Common myeloid progenitor, CD34-positive (primary cell): Measurements from ENCODE around the gene HIVEP2.

Source experiments
- CTCF ChIA-PET: fragments of 350-600 bp; sonication (Branson Sonifier 250); formaldehyde crosslinking; loops from one replicate; lab custom pipeline; 2021; ENCODE audit warnings: antibody characterized with exemption; lab: Charles Lee
- POLR2A ChIA-PET: fragments of 350-600 bp; sonication (Branson Sonifier 250); formaldehyde crosslinking; loops from one replicate; lab custom pipeline; 2021; ENCODE audit warnings: antibody characterized with exemption; lab: Charles Lee
- DNase-seq, 3 donors: peaks; one replicate each; pipeline versions ENCODE4 v3.0.0 to v3.0.0-alpha.2; 2013
- H3K27ac ChIP-seq, 2 experiments: 1 replicate in 1 of 2; 2 replicates in 1 of 2; pipeline ENCODE4 v1.7.0; 2013; ENCODE audit warnings: inconsistent platforms in 2 of 2, low read length in 2 of 2, mild to moderate bottlenecking in 2 of 2, low read depth in 1 of 2, moderate library complexity in 1 of 2; ENCODE audit not compliant: severe bottlenecking in 2 of 2, insufficient read depth in 1 of 2, poor library complexity in 1 of 2
- H3K27me3 ChIP-seq, 5 experiments: replicated peaks in 2 of 5; 1 replicate in 3 of 5; 2 replicates in 2 of 5; pipeline versions ENCODE4 v1.6.1 to v1.7.0; 2013; ENCODE audit warnings: low read length in 4 of 5, mild to moderate bottlenecking in 2 of 5, moderate library complexity in 2 of 5, inconsistent platforms in 1 of 5; ENCODE audit not compliant: insufficient read depth in 5 of 5, control insufficient read depth in 4 of 5
- H3K36me3 ChIP-seq, 4 experiments: 1 replicate in 2 of 4; 2 replicates in 2 of 4; pipeline versions ENCODE4 v1.6.1 to v1.7.0; 2013; ENCODE audit warnings: low read length in 3 of 4, control low read depth in 1 of 4, mild to moderate bottlenecking in 1 of 4; ENCODE audit not compliant: control insufficient read depth in 4 of 4, insufficient read depth in 4 of 4
- H3K4me1 ChIP-seq, 4 experiments: 1 replicate in 3 of 4; 2 replicates in 1 of 4; pipeline versions ENCODE4 v1.6.1 to v1.7.1; 2013; ENCODE audit warnings: low read length in 3 of 4, mild to moderate bottlenecking in 3 of 4, control low read depth in 1 of 4, inconsistent platforms in 1 of 4, moderate library complexity in 1 of 4; ENCODE audit not compliant: control insufficient read depth in 4 of 4, insufficient read depth in 4 of 4; ENCODE audit errors: control extremely low read depth in 1 of 4
- H3K4me3 ChIP-seq, 7 experiments: 1 replicate in 4 of 7; 2 replicates in 3 of 7; pipeline versions ENCODE4 v1.5.1 to v1.7.0; 2013; ENCODE audit warnings: mild to moderate bottlenecking in 7 of 7, low read length in 6 of 7, moderate library complexity in 6 of 7, inconsistent platforms in 2 of 7, low read depth in 2 of 7, control low read depth in 1 of 7; ENCODE audit not compliant: insufficient read depth in 4 of 7, control insufficient read depth in 1 of 7; ENCODE audit errors: extremely low read depth in 1 of 7
- H3K9me3 ChIP-seq, 5 experiments: 1 replicate in 4 of 5; 2 replicates in 1 of 5; pipeline versions ENCODE4 v1.6.1 to v1.7.1; 2013; ENCODE audit warnings: low read length in 4 of 5, mild to moderate bottlenecking in 2 of 5, inconsistent platforms in 1 of 5, low read depth in 1 of 5, moderate library complexity in 1 of 5; ENCODE audit not compliant: control insufficient read depth in 4 of 5, insufficient read depth in 2 of 5; ENCODE audit errors: control extremely low read depth in 1 of 5
- WGBS: methylation state at CpG from one replicate; pipeline ENCODE4 v1.1.5; 2013; ENCODE audit not compliant: insufficient coverage; 5-methylcytosine and 5-hydroxymethylcytosine counted together

The HIVEP2 gene

GRCh38 chr6:142820338-142821051, 124.5 kb downstream of the HIVEP2 start:
- POLR2A ChIA-PET, result interaction anchor here (0.7 to 1.8 kb wide), 2 partner anchors 26 to 127 kb away, joined by 4 to 6 read pairs; no protein-coding TSS in a partner anchor
- CTCF ChIA-PET, result interaction anchor here (0.8 to 2.0 kb wide), 6 partner anchors 13 to 127 kb away, joined by 3 to 5 read pairs (median 4); no protein-coding TSS in a partner anchor
- peak in 2 of 3 donors; percentile 32 to 57 for DNase-seq
- Histone ChIP-seq H3K27ac (peak overlapping the region in 1 of 2 experiments; percentile 62), H3K27me3 (no peaks in the 10 kb centered on the region), H3K36me3 (peaks cover 0 to 3% (median under 1%) of the 10 kb centered on the region in 4 experiments), H3K4me1 (peaks cover 17 to 20% (median 18%) of the 10 kb centered on the region in 4 experiments), H3K4me3 (peak overlapping the region in 6 of 7 experiments; percentile 48 to 91 (median 68)), H3K9me3 (no peaks in the 10 kb centered on the region)
- WGBS, result 11% methylated on average over 4 of the region's 4 CpGs

DNA sequence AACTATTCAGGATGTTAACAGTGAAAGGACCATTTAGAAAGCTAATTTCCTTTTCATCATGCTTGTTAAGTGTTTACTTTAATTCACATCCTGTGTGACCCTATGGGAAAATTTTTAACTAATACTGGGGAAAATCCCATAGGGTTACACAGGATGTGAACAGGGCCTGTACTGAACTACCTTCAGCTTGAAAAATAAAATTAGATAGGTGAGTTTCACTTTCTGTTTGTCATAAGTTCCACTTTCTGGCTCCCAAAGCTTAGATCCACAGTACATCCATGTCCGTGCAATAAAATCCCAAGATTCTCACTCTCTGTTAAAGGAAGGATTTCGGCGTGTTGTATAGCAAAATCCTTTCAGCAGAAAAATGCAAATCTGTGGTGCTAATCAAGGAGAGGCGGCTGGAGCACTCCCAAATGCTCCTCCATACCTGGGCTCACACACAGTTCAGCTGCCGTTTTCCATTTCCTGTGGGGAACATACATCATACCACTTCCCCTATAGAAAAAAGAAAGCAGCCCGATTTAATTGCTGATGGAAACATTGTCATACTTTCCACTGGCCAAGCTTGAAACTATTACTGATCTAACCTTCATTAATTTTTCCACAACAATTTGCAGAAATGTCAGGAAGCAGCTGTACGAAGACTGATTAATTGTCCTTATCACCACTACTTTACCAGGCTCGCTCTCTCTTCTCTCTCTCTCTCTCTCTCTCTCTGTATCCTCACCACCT, 125.2 kb downstream of the HIVEP2 start:
- ChIA-PET POLR2A (interaction anchor here (0.6 to 1.8 kb wide), 4 partner anchors 26 to 1245 kb away, joined by 3 to 7 read pairs (median 5); no protein-coding TSS in a partner anchor), CTCF (interaction anchor here (0.7 to 2.0 kb wide), 5 partner anchors 14 to 126 kb away, joined by 3 to 5 read pairs (median 4); no protein-coding TSS in a partner anchor)
- no peaks in the 10 kb centered on the region for H3K9me3 ChIP-seq
- DNase-seq, result peak; percentile 43 to 84 (median 73)
- no peaks in the 10 kb centered on the region for H3K27me3 ChIP-seq
- peaks cover 17 to 20% (median 18%) of the 10 kb centered on the region in 4 experiments for H3K4me1 ChIP-seq
- peak overlapping the region in 6 of 7 experiments; percentile 48 to 91 (median 68) for H3K4me3 ChIP-seq
- peak overlapping the region in 1 of 2 experiments; percentile 62 for H3K27ac ChIP-seq
- H3K36me3 ChIP-seq, result peaks cover 0 to 3% (median under 1%) of the 10 kb centered on the region in 4 experiments
- WGBS, result 2% methylated on average over 6 of the region's 8 CpGs

GRCh38 chr6:142816486-142816885, 128.5 kb downstream of the HIVEP2 start:
- Histone ChIP-seq H3K27ac (no peak overlapping the region), H3K9me3 (no peaks in the 10 kb centered on the region), H3K27me3 (no peaks in the 10 kb centered on the region), H3K36me3 (peaks cover 0 to 4% (median 2%) of the 10 kb centered on the region in 4 experiments), H3K4me3 (no peak overlapping the region), H3K4me1 (peaks cover 16 to 18% (median 16%) of the 10 kb centered on the region in 4 experiments)
- DNase-seq, result no peak
- ChIA-PET CTCF (interaction anchor here (1.1 kb wide), 1 partner anchor 38 kb away, joined by 3 read pairs; no protein-coding TSS in a partner anchor), POLR2A (no interaction called here)
- WGBS, result 100% methylated on average over 4 of the region's 4 CpGs

DNA sequence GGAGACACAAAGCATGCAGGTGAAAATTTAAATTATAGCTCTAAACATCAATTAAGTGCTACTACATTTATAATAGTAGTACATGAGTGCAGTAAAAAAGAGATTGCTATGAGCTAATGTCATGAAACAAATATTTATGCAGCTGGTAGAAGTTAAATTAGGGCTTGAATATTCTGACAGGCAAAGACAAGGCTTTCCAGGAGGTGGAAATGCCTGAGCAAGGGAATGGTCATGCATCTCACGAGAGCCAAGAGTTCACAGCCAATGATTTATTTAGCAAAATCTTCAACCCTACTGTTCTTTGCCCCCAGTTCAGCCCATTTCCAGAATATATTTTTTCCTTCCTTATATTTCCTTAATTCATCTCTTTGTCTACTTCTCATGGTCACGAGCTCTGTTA, 128.9 kb downstream of the HIVEP2 start:
- no peaks in the 10 kb centered on the region for H3K9me3 ChIP-seq
- no peak overlapping the region for H3K4me3 ChIP-seq
- 63% methylated on average over 1 of the region's 2 CpGs for WGBS
- CTCF ChIA-PET, result no interaction called here
- POLR2A ChIA-PET, result no interaction called here
- peaks cover 14 to 17% (median 16%) of the 10 kb centered on the region in 4 experiments for H3K4me1 ChIP-seq
- no peak for DNase-seq
- no peak overlapping the region for H3K27ac ChIP-seq
- H3K36me3 ChIP-seq, result peaks cover 0 to 4% (median 2%) of the 10 kb centered on the region in 4 experiments
- no peaks in the 10 kb centered on the region for H3K27me3 ChIP-seq

- ChIA-PET CTCF (no interaction called here), POLR2A (no interaction called here)
- H3K4me1 ChIP-seq, result no peaks in the 10 kb centered on the region
- H3K27me3 ChIP-seq, result no peaks in the 10 kb centered on the region
- WGBS, result 92% methylated on average over 5 of the region's 6 CpGs
- no peak for DNase-seq
- H3K27ac ChIP-seq, result no peak overlapping the region
- H3K9me3 ChIP-seq, result no peaks in the 10 kb centered on the region
- no peak overlapping the region for H3K4me3 ChIP-seq
- H3K36me3 ChIP-seq, result peaks cover 0 to 10% (median 8%) of the 10 kb centered on the region in 4 experiments
Measured at GRCh38 chr6:142811923-142812322, 133.1 kb downstream of the HIVEP2 start.

GRCh38 chr6:142810952-142811514, 133.9 kb downstream of the HIVEP2 start:
- CTCF ChIA-PET, result no interaction called here

More at GRCh38 chr6:142810952-142811514, 133.9 kb downstream of the HIVEP2 start:
- H3K4me3 ChIP-seq, result no peak overlapping the region
- no peaks in the 10 kb centered on the region for H3K27me3 ChIP-seq
- POLR2A ChIA-PET, result interaction anchor here (0.5 kb wide), 1 partner anchor 31 kb away, joined by 6 read pairs; no protein-coding TSS in a partner anchor
- peaks cover 0 to 10% (median 7%) of the 10 kb centered on the region in 4 experiments for H3K36me3 ChIP-seq
- no peaks in the 10 kb centered on the region for H3K4me1 ChIP-seq
- 95% methylated on average over 4 of the region's 6 CpGs for WGBS
- H3K27ac ChIP-seq, result no peak overlapping the region
- no peaks in the 10 kb centered on the region for H3K9me3 ChIP-seq
- DNase-seq, result no peak
